ENCODE measurements around the gene MIA.

Gene MIA

DNA sequence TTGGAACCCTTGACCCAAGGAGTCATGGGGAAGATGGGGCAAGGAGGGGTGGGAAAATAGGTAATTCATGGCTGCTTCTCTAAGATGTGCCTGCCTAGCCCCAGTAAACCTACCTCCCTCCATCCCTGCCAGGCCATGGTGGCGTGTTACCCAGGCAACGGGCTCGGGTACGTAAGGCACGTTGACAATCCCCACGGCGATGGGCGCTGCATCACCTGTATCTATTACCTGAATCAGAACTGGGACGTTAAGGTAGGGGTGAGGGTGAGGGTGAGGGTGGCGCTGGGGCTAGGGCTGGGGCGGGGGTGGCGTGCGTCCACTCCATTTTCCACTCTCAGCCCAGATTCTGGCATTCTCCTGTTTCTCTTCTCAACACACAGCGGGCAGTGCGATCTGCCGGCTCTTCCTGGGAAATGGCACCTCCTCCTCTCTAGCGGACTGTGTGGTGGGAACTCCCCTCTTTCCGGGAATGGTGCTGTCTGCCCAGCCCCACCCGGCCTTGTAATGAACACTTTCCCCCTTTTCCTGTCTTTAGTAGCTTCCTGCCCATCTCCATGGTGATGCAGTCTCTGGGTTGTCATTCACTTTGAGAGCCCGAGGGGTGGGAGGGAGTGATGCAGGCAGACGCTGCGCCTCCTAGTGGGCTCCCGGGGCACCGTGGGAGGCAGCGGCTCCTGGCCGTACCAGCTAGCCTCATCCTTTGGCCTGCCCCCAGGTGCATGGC lies 31.3 kb downstream of the MIA start:
- Histone ChIP-seq H3K36me3 (ENCODE audit: low read length) (no peaks in the 10 kb centered on the region), H3K9me3 (ENCODE audit: insufficient read depth, low read length) (no peaks in the 10 kb centered on the region), H3K9ac (ENCODE audit: low read length) (no peak overlapping the region), H3K27me3 (ENCODE audit: low read length) (no peaks in the 10 kb centered on the region), H4K20me1 (ENCODE audit: low read depth, low read length) (no peaks in the 10 kb centered on the region), H3K4me3 (ENCODE audit: insufficient read depth, low read length, poor library complexity, severe bottlenecking) (no peak overlapping the region), H2AFZ (ENCODE audit: low read depth, low read length, severe bottlenecking) (no peak overlapping the region), H3K4me2 (ENCODE audit: low read depth, low read length, poor library complexity, severe bottlenecking) (no peak overlapping the region), H3K79me2 (ENCODE audit: insufficient read depth, low read length) (peaks cover 50% of the 10 kb centered on the region), H3F3A (ENCODE audit: insufficient read depth) (peaks cover 3% of the 10 kb centered on the region; the same call in 1 of the 2 replicates), H3K27ac (ENCODE audit: low read depth, low read length) (no peak overlapping the region), H3K9me2 (replicated peaks; ENCODE audit: insufficient read depth, low read length) (no peaks in the 10 kb centered on the region)
- TF ChIP-seq EZH2phosphoT487 (conservative IDR thresholded peaks at IDR 0.05; ENCODE audit: low read length): no peak
- TF ChIP-seq, protein P1, sequence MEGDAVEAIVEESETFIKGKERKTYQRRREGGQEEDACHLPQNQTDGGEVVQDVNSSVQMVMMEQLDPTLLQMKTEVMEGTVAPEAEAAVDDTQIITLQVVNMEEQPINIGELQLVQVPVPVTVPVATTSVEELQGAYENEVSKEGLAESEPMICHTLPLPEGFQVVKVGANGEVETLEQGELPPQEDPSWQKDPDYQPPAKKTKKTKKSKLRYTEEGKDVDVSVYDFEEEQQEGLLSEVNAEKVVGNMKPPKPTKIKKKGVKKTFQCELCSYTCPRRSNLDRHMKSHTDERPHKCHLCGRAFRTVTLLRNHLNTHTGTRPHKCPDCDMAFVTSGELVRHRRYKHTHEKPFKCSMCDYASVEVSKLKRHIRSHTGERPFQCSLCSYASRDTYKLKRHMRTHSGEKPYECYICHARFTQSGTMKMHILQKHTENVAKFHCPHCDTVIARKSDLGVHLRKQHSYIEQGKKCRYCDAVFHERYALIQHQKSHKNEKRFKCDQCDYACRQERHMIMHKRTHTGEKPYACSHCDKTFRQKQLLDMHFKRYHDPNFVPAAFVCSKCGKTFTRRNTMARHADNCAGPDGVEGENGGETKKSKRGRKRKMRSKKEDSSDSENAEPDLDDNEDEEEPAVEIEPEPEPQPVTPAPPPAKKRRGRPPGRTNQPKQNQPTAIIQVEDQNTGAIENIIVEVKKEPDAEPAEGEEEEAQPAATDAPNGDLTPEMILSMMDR (IDR thresholded peaks at IDR 0.05; ENCODE audit: insufficient read depth, low read length, poor library complexity, severe bottlenecking): peak; percentile 77

- Histone ChIP-seq H3K9me2 (replicated peaks; ENCODE audit: insufficient read depth, low read length) (no peaks in the 10 kb centered on the region), H4K20me1 (ENCODE audit: low read depth, low read length) (no peaks in the 10 kb centered on the region), H3K27me3 (ENCODE audit: low read length) (no peaks in the 10 kb centered on the region), H3K9me3 (ENCODE audit: insufficient read depth, low read length) (no peaks in the 10 kb centered on the region), H3F3A (ENCODE audit: insufficient read depth) (peaks cover 3% of the 10 kb centered on the region; the same call in 1 of the 2 replicates), H3K79me2 (ENCODE audit: insufficient read depth, low read length) (peaks cover 42% of the 10 kb centered on the region), H3K4me3 (ENCODE audit: insufficient read depth, low read length, poor library complexity, severe bottlenecking) (no peak overlapping the region), H3K36me3 (ENCODE audit: low read length) (no peaks in the 10 kb centered on the region), H3K27ac (ENCODE audit: low read depth, low read length) (no peak overlapping the region), H3K4me2 (ENCODE audit: low read depth, low read length, poor library complexity, severe bottlenecking) (no peak overlapping the region), H2AFZ (ENCODE audit: low read depth, low read length, severe bottlenecking) (no peak overlapping the region), H3K9ac (ENCODE audit: low read length) (no peak overlapping the region)
- TF ChIP-seq, protein P1 (IDR thresholded peaks at IDR 0.05; ENCODE audit: insufficient read depth, low read length, poor library complexity, severe bottlenecking): peak; percentile 4
- TF ChIP-seq EZH2phosphoT487 (conservative IDR thresholded peaks at IDR 0.05; ENCODE audit: low read length): no peak
These were observed 32.1 kb downstream of the MIA start for GRCh38 chr19:40807147-40808020.

DNA sequence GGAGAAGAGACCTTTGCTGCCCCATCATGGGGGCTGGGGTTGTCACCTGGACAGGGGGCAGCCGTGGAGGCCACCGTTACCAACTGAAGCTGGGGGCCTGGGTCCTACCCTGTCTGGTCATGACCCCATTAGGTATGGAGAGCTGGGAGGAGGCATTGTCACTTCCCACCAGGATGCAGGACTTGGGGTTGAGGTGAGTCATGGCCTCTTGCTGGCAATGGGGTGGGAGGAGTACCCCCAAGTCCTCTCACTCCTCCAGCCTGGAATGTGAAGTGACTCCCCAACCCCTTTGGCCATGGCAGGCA lies 32.7 kb downstream of the MIA start:
- H3K9me2 ChIP-seq (replicated peaks; ENCODE audit: insufficient read depth, low read length): no peaks in the 10 kb centered on the region
- H3K79me2 ChIP-seq (ENCODE audit: insufficient read depth, low read length): peaks cover 37% of the 10 kb centered on the region
- H3K4me2 ChIP-seq (ENCODE audit: low read depth, low read length, poor library complexity, severe bottlenecking): no peak overlapping the region
- peaks cover 3% of the 10 kb centered on the region; the same call in 1 of the 2 replicates for H3F3A ChIP-seq (ENCODE audit: insufficient read depth)
- H3K27me3 ChIP-seq (ENCODE audit: low read length): no peaks in the 10 kb centered on the region
- H3K36me3 ChIP-seq (ENCODE audit: low read length): no peaks in the 10 kb centered on the region
- TF ChIP-seq, protein P1 (IDR thresholded peaks at IDR 0.05; ENCODE audit: insufficient read depth, low read length, poor library complexity, severe bottlenecking): no peak
- TF ChIP-seq EZH2phosphoT487 (conservative IDR thresholded peaks at IDR 0.05; ENCODE audit: low read length): no peak
- H3K9ac ChIP-seq (ENCODE audit: low read length): no peak overlapping the region
- no peak overlapping the region for H3K27ac ChIP-seq (ENCODE audit: low read depth, low read length)
- H4K20me1 ChIP-seq (ENCODE audit: low read depth, low read length): no peaks in the 10 kb centered on the region
- H3K9me3 ChIP-seq (ENCODE audit: insufficient read depth, low read length): no peaks in the 10 kb centered on the region
- H3K4me3 ChIP-seq (ENCODE audit: insufficient read depth, low read length, poor library complexity, severe bottlenecking): no peak overlapping the region
- no peak overlapping the region for H2AFZ ChIP-seq (ENCODE audit: low read depth, low read length, severe bottlenecking)
